Measurements from ENCODE around the gene RREB1.
"Not testable (repeated sequence)": the region's sequence is repeated elsewhere in the genome, so short reads cannot be mapped to it uniquely, and the experiment has no call there.

Gene RREB1

DNA sequence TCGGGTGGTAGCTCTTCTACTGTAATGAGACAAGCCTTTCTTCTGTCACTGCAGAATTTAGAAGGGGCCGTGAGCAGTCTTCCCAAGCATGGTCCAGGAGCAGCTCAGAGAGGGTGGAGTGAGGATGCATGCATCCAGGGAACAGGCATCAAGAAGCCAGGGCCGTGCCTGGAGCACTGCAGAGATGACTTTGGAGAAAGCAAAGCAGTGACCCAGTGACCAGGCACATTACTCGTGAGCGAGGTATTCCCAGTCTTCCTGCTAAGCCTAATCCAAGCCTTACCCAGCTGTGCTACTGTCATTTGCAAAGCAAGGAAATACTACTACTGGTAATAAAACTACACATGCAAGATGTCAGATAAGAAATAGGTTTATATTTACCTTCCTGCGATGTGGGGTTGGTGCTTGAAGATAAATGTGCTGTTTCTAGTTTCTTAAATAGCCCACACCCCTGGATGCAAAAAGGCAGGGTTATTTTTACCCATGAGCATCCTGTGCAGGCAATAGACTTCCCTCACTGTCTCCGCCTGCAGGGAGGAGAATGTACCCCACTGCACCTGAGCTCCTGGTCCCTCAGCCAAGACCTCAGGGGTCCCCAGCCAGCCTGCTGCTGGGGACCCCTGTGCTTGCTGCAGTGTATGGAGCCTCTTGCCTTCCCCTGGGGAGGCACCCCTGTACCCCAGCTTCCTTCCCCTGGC is 142.3 kb downstream of the RREB1 start:
- DNase-seq, result no peak

DNA sequence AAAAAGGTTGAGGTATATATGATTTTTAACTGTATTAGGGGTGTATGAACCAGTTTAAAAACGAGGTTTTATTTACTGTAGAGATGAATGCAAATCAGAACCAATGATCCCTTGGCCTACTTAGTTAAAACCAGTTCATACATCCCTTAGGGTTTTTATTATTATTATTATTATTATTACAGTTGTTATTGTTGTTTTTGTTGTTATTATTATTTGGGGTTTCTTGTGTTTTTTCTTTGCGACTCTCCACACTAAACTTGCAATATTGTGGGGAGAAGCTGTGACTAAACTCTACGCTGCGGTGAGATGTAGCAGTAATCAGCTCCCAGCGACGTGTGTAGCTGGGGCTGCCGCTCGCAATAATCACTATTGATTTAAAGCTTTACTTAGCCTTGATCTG is 143.1 kb downstream of the RREB1 start:
- no peak for DNase-seq

DNA sequence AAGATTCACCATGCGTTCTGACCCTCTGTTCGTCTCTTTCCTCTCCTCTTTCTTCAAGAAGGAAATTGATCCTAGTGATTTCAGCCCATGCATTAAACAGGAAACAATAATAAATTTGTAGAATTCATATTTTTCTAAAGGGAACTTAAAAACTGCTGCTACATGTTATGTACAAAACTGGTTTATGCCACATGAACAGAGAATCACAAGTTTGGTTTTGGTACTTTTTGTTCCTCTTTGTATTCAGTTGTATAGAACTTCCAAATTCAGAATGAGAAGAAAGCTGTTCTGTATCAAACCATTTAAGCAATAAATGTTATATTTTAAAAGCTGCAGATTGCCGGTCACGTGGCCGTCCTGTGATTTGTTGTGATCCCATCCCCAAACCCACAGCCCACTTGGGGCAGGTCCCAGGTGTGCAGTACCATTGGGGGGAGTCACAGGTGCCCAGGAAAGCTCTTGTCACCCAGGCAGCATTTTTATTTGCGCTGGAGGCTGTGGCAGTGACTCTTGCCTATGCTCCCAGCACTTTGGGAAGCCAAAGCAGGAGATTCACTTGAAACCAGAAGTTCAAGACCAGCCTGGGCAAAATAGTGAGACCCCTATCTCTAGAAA is 144.0 kb downstream of the RREB1 start:
- no peak for DNase-seq

GRCh38 chr6:7252390-7252789 is 144.6 kb downstream of the RREB1 start:
- no peak for DNase-seq

- no peak for DNase-seq
Observed at GRCh38 chr6:7254980-7255835, 147.4 kb downstream of the RREB1 start.

- no peak for DNase-seq
Observed at GRCh38 chr6:7255918-7256317, 148.2 kb downstream of the RREB1 start.

GRCh38 chr6:7256785-7257184 is 149.0 kb downstream of the RREB1 start:
- DNase-seq, result no peak

DNA sequence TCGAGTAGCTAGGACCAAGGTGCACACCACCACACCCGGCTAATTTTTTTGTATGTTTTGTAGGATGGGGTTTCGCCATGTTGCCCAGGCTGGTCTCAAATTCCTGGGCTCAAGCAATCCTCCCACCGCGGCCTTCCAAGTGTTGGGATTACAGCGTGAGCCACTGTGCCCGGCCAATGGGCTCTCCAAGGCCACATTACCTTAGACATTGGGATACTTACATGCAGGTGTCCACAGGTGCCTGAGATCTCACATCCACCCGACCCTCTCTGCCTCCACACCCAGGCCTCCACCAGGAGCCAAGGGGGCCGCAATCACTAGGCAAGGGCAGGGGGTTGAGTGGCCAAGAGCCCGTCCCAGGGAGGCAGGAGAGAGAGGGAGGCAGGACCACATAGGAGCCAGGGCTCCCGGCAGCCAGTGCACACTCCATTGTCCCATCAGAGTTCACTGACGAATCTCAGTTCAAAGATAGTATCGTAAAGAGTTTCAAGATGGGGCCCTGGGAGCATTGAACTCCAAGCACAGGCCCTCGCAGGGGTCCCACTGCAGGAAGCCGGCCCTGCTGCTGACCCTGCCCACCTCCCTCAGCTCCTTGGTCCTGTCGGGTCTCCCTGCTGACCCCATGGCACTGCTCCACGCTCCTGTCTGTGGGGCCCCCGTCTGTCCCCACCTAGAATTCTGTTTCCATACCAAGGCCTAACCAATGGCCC is 149.9 kb downstream of the RREB1 start:
- DNase-seq, result no peak

DNA sequence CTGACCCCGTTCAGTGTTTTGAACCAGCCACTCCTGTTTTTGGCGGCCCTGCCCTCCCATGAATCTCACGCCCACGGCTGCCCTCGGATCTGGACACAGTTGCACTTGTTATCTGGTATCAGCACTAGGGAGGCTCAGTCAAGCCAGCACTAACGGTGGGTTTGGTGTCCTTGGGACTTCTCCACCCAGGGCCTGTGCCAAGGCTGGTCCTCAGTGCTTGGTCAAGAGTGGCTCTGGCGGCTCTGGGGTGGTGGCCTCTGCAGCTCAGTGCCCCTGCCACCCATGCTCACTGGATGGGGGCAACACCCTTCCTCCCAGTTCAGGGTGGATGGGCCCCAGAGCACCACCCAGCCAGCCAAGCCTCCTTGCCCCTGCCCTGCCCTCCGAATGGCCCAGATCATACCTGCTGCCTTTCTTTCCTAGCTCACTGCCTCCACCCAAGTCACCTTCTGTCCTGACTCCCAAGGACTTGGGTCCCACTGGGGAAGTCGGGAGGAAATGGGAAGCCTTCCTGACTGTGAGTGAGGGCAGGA is 150.5 kb downstream of the RREB1 start:
- DNase-seq, result no peak

GRCh38 chr6:7260291-7261031 is 152.7 kb downstream of the RREB1 start:
- DNase-seq, result no peak

DNA sequence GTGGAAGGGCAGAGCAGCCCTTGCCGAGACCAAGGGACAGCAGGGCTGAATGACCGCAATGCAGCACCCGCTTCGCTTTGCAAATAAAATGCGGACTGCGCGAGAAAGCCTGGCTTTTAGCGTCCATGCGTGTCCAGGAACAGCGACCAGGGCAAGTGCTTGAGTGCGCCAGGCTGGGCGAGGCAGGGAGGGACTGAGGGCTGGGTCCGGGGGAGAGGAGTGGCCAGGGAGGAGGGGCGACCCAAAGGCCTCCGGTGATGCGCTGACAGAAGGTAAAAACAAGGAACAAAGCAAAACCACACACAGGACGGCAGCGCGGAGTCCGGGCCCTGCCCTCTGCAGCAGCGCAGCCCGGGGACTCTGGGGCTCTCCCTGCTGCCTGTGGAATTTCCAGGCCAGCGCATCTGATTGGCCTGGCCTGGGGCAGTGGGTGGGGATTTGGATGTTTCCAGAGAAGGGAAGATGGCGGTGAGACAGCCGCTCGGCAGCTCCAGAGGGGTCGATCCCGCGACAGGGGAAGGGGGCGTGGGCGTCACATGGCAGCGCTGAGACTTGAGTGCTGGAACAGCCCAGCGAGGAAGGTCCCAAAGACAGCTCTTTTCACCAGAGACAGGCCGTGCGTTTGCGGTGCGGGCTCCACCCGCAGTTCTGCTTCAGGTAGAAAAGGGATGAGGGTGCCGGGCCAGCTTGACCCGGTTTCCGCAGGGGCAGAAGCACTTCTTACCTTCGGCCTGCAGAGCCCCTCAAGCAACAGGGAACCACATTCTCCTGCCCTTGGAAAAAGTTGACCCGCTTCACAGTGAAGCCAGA is 153.5 kb downstream of the RREB1 start:
- peak; percentile 49 for DNase-seq

DNA sequence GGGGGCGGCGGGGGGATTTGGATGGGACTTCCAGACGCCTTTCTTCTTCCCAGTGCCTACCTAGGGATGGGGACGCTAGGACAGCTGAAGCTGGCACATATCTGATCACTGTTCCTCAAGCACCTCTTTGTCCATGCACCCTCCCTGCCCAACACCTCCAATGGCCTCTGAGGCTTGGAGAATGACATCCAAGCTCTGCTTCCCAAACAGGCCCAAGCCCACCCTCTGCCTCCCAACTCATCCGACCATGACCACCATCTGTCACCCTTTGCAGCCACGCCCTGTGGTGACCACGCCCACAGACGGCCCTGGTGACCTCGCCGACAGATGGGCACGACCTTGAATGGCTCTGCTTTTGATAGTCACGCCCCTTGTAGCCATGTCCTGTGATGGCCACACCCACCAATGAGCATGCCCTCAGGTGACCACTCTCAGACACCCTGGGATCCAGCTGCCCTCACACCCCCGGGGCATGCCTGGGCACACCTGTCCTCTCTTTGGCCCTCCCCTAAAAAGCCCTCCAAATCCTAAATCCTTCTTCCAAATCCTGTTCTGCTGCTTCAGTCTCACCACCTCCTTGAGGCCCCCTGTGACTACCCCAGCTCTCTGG is 154.2 kb downstream of the RREB1 start:
- no peak for DNase-seq

GRCh38 chr6:7262746-7263518 is 155.2 kb downstream of the RREB1 start:
- DNase-seq, result no peak

- not testable (repeated sequence) for DNase-seq
Observed at GRCh38 chr6:7263519-7263805, 155.7 kb downstream of the RREB1 start.

DNA sequence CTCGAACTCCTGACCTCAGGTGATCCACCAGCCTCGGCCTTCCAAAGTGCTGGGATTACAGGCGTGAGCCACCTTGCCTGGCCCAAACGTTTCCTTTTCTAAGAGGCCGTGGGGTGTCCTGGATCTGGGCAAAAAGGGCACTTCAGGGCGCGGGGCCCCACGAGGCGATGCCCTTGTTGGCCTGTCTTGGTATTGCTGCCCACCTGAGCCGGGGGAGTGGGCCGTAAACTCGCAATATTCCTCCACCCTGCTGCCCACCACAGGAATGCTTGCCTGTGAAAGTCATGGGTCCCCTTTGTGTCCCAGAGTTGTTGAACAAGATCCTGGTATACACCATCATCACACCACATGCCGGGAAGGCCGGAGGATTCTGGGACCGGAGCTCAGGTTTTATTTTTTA is 156.3 kb downstream of the RREB1 start:
- no peak for DNase-seq

DNA sequence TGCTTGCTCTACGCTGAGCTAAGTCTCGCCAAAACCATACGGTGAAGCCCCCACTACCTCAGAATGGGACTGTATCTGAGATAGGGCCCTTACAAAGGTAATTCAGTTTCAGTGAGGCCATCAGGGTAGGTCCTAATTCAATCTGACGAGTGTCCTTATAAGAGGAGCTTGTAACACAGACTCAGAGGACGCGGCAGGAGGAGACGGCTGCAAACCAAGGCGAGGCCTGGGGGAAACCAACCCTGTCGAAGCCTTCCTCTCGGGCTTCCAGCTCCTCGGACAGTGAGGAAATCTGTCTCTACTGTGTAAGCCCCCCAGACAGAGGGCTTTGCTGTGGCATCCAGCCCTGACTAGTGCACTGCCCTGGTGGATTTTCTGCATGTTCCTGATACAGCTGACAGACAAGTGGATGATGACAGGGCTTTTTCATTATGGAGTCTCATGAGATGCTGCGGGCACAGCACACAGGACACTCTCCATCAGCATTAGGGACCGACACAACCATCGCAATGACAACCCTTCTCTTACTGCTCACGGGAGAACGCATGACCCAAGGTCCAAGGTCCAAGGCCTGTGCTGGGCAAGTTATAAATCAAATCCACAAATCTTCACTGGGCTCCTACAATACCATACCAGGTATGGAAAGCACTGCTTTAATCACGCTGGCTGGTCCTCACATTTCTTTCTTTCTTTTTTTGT is 157.1 kb downstream of the RREB1 start:
- DNase-seq, result no peak

DNA sequence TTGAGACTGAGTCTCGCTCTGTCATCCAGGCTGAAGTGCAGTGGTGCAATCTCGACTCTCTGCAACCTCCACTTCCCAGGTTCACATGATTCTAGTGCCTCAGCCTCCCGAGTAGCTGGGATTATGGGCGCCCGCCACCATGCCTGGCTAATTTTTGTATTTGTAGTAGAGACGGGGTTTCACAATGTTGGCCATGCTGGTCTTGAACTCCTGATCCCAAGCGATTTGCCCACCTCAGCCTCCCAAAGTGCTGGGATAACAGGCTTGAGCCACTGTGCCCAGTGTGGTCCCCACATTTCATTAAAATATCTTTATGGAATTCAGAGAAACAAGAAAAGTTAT is 157.6 kb downstream of the RREB1 start:
- DNase-seq, result not testable (repeated sequence)

DNA sequence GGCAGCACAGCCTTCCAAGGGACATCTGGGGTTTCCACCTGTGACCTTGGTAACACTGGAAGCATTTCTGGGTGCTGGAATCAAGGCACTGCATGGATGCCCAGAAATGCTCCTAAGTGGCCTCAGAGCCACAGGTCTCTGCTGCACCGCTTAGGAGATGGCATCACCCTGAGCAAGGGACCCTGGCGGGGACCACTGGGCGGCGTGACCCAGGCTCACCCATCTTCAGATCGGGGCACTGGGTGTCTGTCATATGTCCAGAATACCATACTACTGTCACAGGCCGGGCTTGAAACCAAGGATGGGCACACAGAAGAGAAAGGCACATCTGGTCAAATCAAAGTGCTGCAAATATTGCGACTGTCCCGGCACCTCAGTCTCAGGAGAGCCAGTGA is 159.3 kb downstream of the RREB1 start:
- no peak for DNase-seq

- DNase-seq, result no peak
Observed at GRCh38 chr6:7267466-7268091, 159.8 kb downstream of the RREB1 start.

All from activated naive CD4-positive, alpha-beta T cell treated with Interleukin-2 at 50 U/mL for 16 hours (primary cell).